HG02885 (cell line): ENCODE data around the gene DHRS4.
"Not testable (repeated sequence)": the region's sequence is repeated elsewhere in the genome, so short reads cannot be mapped to it uniquely, and the experiment has no call there.

ENCODE experiments used
- ATAC-seq: cut with Tn5 transposase; IDR thresholded peaks from one replicate; pipeline ENCODE4 v1.9.1; 2021; ENCODE audit warnings: mild to moderate bottlenecking; ENCODE audit not compliant: unreplicated experiment, poor library complexity

The DHRS4 gene

GRCh38 chr14:23939607-23940326 lies 13.8 kb upstream of the DHRS4 start:
- ATAC-seq, result no peak

- ATAC-seq, result no peak
Observed at GRCh38 chr14:23941230-23941629, 12.3 kb upstream of the DHRS4 start.

GRCh38 chr14:23941669-23942068 lies 11.9 kb upstream of the DHRS4 start:
- ATAC-seq, result no peak

GRCh38 chr14:23942587-23942986 lies 11.0 kb upstream of the DHRS4 start:
- no peak for ATAC-seq

GRCh38 chr14:23949069-23949468 lies 4.5 kb upstream of the DHRS4 start:
- not testable (repeated sequence) for ATAC-seq

GRCh38 chr14:23950411-23951135 lies 3.0 kb upstream of the DHRS4 start:
- ATAC-seq, result no peak

GRCh38 chr14:23951136-23951466 lies 2.5 kb upstream of the DHRS4 start:
- not testable (repeated sequence) for ATAC-seq

GRCh38 chr14:23951590-23952201 lies 1.9 kb upstream of the DHRS4 start:
- no peak for ATAC-seq

- ATAC-seq, result not testable (repeated sequence)
Observed at GRCh38 chr14:23953116-23953463, 480 bp upstream of the DHRS4 start.

GRCh38 chr14:23954279-23954614 lies 677 bp downstream of the DHRS4 start:
- peak; percentile 16 for ATAC-seq

GRCh38 chr14:23954965-23955364 lies 1.4 kb downstream of the DHRS4 start:
- ATAC-seq, result not testable (repeated sequence)

GRCh38 chr14:23955811-23956210 lies 2.2 kb downstream of the DHRS4 start:
- not testable (repeated sequence) for ATAC-seq

- not testable (repeated sequence) for ATAC-seq
Observed at GRCh38 chr14:23957913-23958569, 4.5 kb downstream of the DHRS4 start.

- not testable (repeated sequence) for ATAC-seq
Observed at GRCh38 chr14:23960899-23961298, 7.3 kb downstream of the DHRS4 start.

- ATAC-seq, result not testable (repeated sequence)
Observed at GRCh38 chr14:23961704-23962103, 8.1 kb downstream of the DHRS4 start.

- not testable (repeated sequence) for ATAC-seq
Observed at GRCh38 chr14:23969130-23969480, 15.5 kb downstream of the DHRS4 start.

- ATAC-seq, result peak; percentile 89
Observed at GRCh38 chr14:23969481-23970282, 16.1 kb downstream of the DHRS4 start.

- not testable (repeated sequence) for ATAC-seq
Observed at GRCh38 chr14:23970283-23970659, 16.7 kb downstream of the DHRS4 start.

GRCh38 chr14:23973178-23973577 lies 19.6 kb downstream of the DHRS4 start:
- not testable (repeated sequence) for ATAC-seq

- ATAC-seq, result not testable (repeated sequence)
Observed at GRCh38 chr14:23974041-23974440, 20.5 kb downstream of the DHRS4 start.
